ENCODE results near the gene PIWIL4.

The PIWIL4 gene

DNA sequence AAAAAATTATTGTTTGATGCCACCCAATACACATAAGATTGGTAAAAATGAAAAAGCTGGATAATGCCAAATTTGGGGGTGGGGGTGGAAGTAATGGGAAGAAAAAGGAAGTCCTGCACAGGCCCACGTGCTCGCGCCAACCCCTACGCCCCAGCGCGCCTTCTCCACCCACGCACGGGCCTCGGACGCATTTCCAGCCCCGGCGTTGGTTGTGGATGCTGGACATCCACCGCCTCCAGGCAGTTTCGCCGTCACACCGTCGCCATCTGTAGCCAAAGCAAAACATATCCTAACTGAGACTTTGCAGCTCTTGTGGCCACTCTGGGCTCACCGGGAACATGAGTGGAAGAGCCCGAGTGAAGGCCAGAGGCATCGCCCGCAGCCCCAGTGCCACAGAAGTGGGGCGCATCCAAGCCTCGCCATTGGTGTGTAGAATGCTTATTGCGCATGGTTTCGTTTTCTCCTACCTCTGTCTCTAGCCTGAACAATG is at the start of gene PIWIL4:
Gene PIWIL4, plus strand, starts transcription at position 188 of the 490 bp plus-strand sequence. Its CDS starts 151 bp downstream, at position 339.
- in situ Hi-C loops (cut with MboI; ENCODE audit: low pct_unique_long_range_greater_than_20kb, low sequenced_read_pairs, unreplicated experiment) = no loop called here
- DNase-seq (ENCODE audit: low spot score) = no peak
- TF ChIP-seq, protein P1, sequence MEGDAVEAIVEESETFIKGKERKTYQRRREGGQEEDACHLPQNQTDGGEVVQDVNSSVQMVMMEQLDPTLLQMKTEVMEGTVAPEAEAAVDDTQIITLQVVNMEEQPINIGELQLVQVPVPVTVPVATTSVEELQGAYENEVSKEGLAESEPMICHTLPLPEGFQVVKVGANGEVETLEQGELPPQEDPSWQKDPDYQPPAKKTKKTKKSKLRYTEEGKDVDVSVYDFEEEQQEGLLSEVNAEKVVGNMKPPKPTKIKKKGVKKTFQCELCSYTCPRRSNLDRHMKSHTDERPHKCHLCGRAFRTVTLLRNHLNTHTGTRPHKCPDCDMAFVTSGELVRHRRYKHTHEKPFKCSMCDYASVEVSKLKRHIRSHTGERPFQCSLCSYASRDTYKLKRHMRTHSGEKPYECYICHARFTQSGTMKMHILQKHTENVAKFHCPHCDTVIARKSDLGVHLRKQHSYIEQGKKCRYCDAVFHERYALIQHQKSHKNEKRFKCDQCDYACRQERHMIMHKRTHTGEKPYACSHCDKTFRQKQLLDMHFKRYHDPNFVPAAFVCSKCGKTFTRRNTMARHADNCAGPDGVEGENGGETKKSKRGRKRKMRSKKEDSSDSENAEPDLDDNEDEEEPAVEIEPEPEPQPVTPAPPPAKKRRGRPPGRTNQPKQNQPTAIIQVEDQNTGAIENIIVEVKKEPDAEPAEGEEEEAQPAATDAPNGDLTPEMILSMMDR (IDR thresholded peaks at IDR 0.05; ENCODE audit: extremely low read depth, insufficient read depth, missing control alignments) = no peak

DNA sequence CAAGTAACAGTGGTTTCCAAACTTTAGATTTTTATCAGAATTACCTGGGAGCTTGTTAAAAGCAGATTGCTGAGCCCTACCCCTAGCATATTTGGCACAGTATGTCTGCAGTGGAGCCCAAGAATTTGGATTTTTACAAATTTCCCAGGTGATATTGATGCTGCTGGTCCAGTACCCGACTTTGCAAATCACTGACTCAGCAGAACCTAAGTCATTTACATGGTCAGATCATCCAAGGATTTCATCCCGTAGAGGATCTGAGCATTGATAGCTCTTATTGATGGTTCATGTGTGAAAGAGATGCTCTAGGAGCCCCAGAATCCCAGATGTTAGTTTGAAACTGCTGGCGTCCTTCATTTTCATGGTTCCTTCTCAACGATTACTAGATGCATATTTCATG is 48.9 kb upstream of the PIWIL4 start:
- in situ Hi-C loops (cut with MboI; ENCODE audit: low pct_unique_long_range_greater_than_20kb, low sequenced_read_pairs, unreplicated experiment) = loop anchor here (5.0 to 25.0 kb wide), 2 partner anchors 79 to 606 kb away; no protein-coding TSS in a partner anchor
- no peak for DNase-seq (ENCODE audit: low spot score)
- TF ChIP-seq, protein P1 (IDR thresholded peaks at IDR 0.05; ENCODE audit: extremely low read depth, insufficient read depth, missing control alignments) = no peak

DNA sequence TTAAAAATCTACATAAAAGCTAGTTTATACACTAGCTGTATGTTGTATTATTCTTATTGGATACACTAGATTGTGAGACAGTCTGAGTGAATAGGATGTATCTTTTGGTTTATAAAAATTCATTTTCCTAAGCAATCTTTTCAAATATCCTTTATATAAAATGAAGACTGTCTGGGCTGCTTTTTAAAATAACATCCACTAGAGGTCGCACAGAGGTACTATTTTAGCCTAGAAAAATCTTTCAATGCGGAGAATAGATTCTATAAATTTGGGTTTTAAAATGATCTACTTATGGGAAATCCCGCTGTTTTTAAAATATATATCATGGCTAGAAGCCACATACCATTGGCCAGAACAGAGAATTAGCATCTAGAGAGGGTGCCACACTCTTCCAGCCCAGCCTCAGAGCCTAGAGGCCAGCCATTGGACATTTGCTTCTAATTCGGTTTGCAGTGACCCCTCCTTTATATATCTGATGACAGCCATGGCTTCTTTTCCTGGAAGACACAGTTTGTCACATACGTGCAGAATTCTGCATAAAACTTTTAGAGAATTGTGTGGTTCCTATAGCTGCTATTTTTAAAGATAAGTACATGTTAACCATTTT is 47.6 kb upstream of the PIWIL4 start:
- TF ChIP-seq, protein P1 (IDR thresholded peaks at IDR 0.05; ENCODE audit: extremely low read depth, insufficient read depth, missing control alignments) = peak; percentile 56
- peak; percentile 46 for DNase-seq (ENCODE audit: low spot score)
- in situ Hi-C loops (cut with MboI; ENCODE audit: low pct_unique_long_range_greater_than_20kb, low sequenced_read_pairs, unreplicated experiment) = loop anchor here (5.0 to 25.0 kb wide), 2 partner anchors 78 to 607 kb away; no protein-coding TSS in a partner anchor

DNA sequence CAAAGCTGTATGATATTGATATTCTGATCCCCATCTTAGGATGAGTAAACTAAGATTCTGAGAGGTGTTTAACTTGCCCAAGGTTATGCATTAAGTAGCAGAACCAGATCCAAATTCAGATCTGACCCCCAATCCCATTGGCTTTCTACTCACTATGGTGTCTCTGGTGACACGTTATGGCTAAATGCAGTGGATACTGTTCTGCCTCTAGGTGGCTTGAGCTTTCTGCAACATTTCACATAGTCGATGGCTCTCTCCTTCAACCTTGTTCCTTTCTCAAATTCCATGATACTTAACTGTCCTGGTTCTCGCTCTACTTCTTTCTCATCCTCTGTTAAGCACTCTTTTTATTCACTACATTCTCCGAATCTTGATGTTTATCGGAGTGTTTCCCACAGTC is 45.5 kb upstream of the PIWIL4 start:
- peak; percentile 26 for DNase-seq (ENCODE audit: low spot score)
- in situ Hi-C loops (cut with MboI; ENCODE audit: low pct_unique_long_range_greater_than_20kb, low sequenced_read_pairs, unreplicated experiment) = loop anchor here (25.0 kb wide), 1 partner anchor 609 kb away; no protein-coding TSS in a partner anchor
- TF ChIP-seq, protein P1 (IDR thresholded peaks at IDR 0.05; ENCODE audit: extremely low read depth, insufficient read depth, missing control alignments) = peak; percentile 44

DNA sequence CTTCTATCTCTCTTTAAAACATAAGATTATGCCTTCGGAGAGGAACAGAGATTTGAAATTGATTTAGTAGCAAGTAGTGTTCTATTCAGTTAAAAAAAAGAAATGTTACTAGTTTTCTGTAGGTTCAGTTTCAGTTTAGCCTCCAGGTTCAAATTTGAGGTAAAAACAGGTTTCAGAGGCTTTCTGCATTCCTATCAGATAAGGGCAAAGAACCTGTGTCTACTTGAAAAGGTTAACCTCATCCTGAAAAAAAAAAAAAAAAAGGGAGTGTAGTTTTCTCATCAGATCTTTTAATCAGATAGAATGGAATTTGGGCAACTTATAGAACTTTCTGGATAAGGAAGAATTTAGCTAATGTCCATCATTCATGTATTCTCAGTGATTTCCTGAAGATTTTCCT is 42.8 kb upstream of the PIWIL4 start:
- DNase-seq (ENCODE audit: low spot score) = no peak
- in situ Hi-C loops (cut with MboI; ENCODE audit: low pct_unique_long_range_greater_than_20kb, low sequenced_read_pairs, unreplicated experiment) = loop anchor here (25.0 kb wide), 1 partner anchor 612 kb away; no protein-coding TSS in a partner anchor

DNA sequence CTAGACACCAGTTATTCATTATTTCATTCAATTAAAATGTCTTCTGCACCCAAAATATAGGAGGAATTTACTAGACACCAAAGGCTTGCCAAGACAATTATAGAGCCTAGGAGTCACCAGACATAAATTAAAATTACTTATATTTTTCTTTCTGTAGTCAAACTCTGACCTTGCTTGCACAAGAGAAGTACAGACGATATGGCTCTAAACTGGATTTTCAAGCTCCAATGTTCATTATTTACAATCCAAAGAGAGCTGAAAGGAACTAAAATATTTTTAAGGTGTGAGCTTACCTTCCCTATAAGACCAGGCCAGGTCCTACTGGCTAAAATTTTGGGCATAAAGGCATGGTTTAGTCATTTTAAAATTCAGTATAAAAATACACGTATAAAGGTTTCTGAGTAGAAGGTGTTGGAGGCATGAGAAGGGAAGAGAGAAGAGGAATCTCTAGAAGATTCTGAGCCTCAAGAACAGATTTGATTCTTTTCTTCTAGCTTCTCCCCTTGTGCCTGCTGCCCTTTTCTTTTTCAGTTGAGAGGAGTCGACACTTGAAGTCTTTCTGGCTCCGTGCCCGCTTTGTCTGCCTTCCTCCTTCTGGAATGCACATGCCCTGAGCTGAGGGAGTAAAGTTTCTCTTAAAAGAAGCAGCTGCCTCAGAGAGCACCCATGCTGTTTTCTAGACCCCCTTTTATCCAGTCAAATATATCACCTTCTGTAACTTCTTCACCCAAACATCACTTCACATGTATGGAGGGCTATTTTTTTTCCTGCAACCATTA is 41.4 kb upstream of the PIWIL4 start:
- in situ Hi-C loops (cut with MboI; ENCODE audit: low pct_unique_long_range_greater_than_20kb, low sequenced_read_pairs, unreplicated experiment) = no loop called here
- TF ChIP-seq, protein P1 (IDR thresholded peaks at IDR 0.05; ENCODE audit: extremely low read depth, insufficient read depth, missing control alignments) = no peak
- no peak for DNase-seq (ENCODE audit: low spot score)

More for the DNA sequence above, 42.8 kb upstream of the PIWIL4 start:
- TF ChIP-seq, protein P1 (IDR thresholded peaks at IDR 0.05; ENCODE audit: extremely low read depth, insufficient read depth, missing control alignments) = no peak

Measured in GM13977 (cell line).